ENCODE results near the gene DDX6.
"Not testable (repeated sequence)": the region's sequence is repeated elsewhere in the genome, so short reads cannot be mapped to it uniquely, and the experiment has no call there.

DDX6 gene

GRCh38 chr11:118744046-118744445 is 46.9 kb downstream of the DDX6 start:
- DNase-seq (ENCODE audit: low spot score), result no peak

- no peak for DNase-seq (ENCODE audit: low spot score)
Observed at GRCh38 chr11:118742304-118742703, 48.7 kb downstream of the DDX6 start.

- DNase-seq (ENCODE audit: low spot score), result no peak
Observed at GRCh38 chr11:118740892-118741291, 50.1 kb downstream of the DDX6 start.

GRCh38 chr11:118735203-118735602 is 55.8 kb downstream of the DDX6 start:
- no peak for DNase-seq (ENCODE audit: low spot score)

GRCh38 chr11:118734031-118734430 is 56.9 kb downstream of the DDX6 start:
- no peak for DNase-seq (ENCODE audit: low spot score)

GRCh38 chr11:118729753-118730152 is 61.2 kb downstream of the DDX6 start:
- not testable (repeated sequence) for DNase-seq (ENCODE audit: low spot score)

GRCh38 chr11:118728112-118728511 is 62.9 kb downstream of the DDX6 start:
- DNase-seq (ENCODE audit: low spot score), result not testable (repeated sequence)

GRCh38 chr11:118727721-118728066 is 63.3 kb downstream of the DDX6 start:
- DNase-seq (ENCODE audit: low spot score), result not testable (repeated sequence)

- DNase-seq (ENCODE audit: low spot score), result not testable (repeated sequence)
Observed at GRCh38 chr11:118727001-118727720, 63.8 kb downstream of the DDX6 start.

- not testable (repeated sequence) for DNase-seq (ENCODE audit: low spot score)
Observed at GRCh38 chr11:118721478-118722015, 69.4 kb downstream of the DDX6 start.

- not testable (repeated sequence) for DNase-seq (ENCODE audit: low spot score)
Observed at GRCh38 chr11:118720740-118721139, 70.2 kb downstream of the DDX6 start.

- DNase-seq (ENCODE audit: low spot score), result not testable (repeated sequence)
Observed at GRCh38 chr11:118720078-118720477, 70.9 kb downstream of the DDX6 start.

GRCh38 chr11:118718562-118718961 is 72.4 kb downstream of the DDX6 start:
- DNase-seq (ENCODE audit: low spot score), result not testable (repeated sequence)

GRCh38 chr11:118717733-118718132 is 73.2 kb downstream of the DDX6 start:
- not testable (repeated sequence) for DNase-seq (ENCODE audit: low spot score)

- DNase-seq (ENCODE audit: low spot score), result not testable (repeated sequence)
Observed at GRCh38 chr11:118717221-118717620, 73.7 kb downstream of the DDX6 start.

GRCh38 chr11:118715837-118716260 is 75.1 kb downstream of the DDX6 start:
- no peak for DNase-seq (ENCODE audit: low spot score)

GRCh38 chr11:118715245-118715831 is 75.6 kb downstream of the DDX6 start:
- no peak for DNase-seq (ENCODE audit: low spot score)

GRCh38 chr11:118714816-118715215 is 76.1 kb downstream of the DDX6 start:
- DNase-seq (ENCODE audit: low spot score), result no peak

GRCh38 chr11:118714416-118714815 is 76.5 kb downstream of the DDX6 start:
- not testable (repeated sequence) for DNase-seq (ENCODE audit: low spot score)

GRCh38 chr11:118708296-118708695 is 82.7 kb downstream of the DDX6 start:
- DNase-seq (ENCODE audit: low spot score), result no peak

GRCh38 chr11:118706546-118706825 is 84.5 kb downstream of the DDX6 start:
- DNase-seq (ENCODE audit: low spot score), result no peak

GRCh38 chr11:118705791-118706545 is 85.0 kb downstream of the DDX6 start:
- no peak for DNase-seq (ENCODE audit: low spot score)

Measured in RKO (cell line).